OCI-LY3 (cell line): Measurements from ENCODE around the gene PAX2.

Experiments used
- H2AFZ ChIP-seq: fragments of 200-600, 300-600 bp; shearing (Covaris generic); 2 replicates; pipeline ENCODE4 v1.6.0; 2014; ENCODE audit warnings: antibody characterized with exemption, low read depth, low read length
- H3K27ac ChIP-seq: fragments of 200-600, 300-600 bp; sonication (generic); 2 replicates; pipeline ENCODE4 v1.5.1; 2014; ENCODE audit warnings: mild to moderate bottlenecking, low read length, moderate library complexity, mixed read lengths
- H3K27me3 ChIP-seq: fragments of 200-600, 300-600 bp; sonication (generic); 2 replicates; pipeline ENCODE4 v1.6.1; 2014; ENCODE audit warnings: low read depth, low read length, mixed read lengths
- H3K36me3 ChIP-seq: fragments of 200-600, 300-600 bp; sonication (generic); replicated peaks from 2 replicates; pipeline ENCODE3; 2014; ENCODE audit warnings: low read depth, low read length, mixed read lengths
- H3K4me1 ChIP-seq: fragments of 300-600, 200-600 bp; sonication (generic); 2 replicates; pipeline ENCODE4 v1.6.1; 2014; ENCODE audit warnings: low read length, mixed read lengths
- H3K4me2 ChIP-seq: fragments of 200-600, 300-600 bp; sonication (generic); 2 replicates; pipeline ENCODE4 v1.6.1; 2014; ENCODE audit warnings: low read length, mixed read lengths
- H3K4me3 ChIP-seq: fragments of 300-600, 200-600 bp; sonication (generic); 2 replicates; pipeline ENCODE4 v1.5.1; 2014; ENCODE audit warnings: antibody characterized with exemption, mild to moderate bottlenecking, low read length, moderate library complexity
- H3K79me2 ChIP-seq: fragments of 300-600, 200-600 bp; shearing (Covaris generic); 2 replicates; pipeline ENCODE4 v1.6.1; 2014; ENCODE audit warnings: mild to moderate bottlenecking, low read length, mixed read lengths
- H3K9ac ChIP-seq: fragments of 300-600, 200-600 bp; shearing (Covaris generic); 2 replicates; pipeline ENCODE4 v1.6.0; 2014; ENCODE audit warnings: mild to moderate bottlenecking, low read length, moderate library complexity
- H3K9me3 ChIP-seq: fragments of 200-600, 300-600 bp; shearing (Covaris generic); 2 replicates; pipeline ENCODE4 v1.6.1; 2014; ENCODE audit warnings: low read length, mixed read lengths; ENCODE audit not compliant: insufficient read depth
- H4K20me1 ChIP-seq: fragments of 200-600, 300-600 bp; sonication (generic); 2 replicates; pipeline ENCODE4 v1.6.1; 2016; ENCODE audit warnings: low read length, mixed read lengths; ENCODE audit not compliant: insufficient read depth
- CTCF ChIP-seq: fragments of 200-600, 300-600 bp; sonication (generic); IDR thresholded peaks from 2 replicates; pipeline ENCODE4 v1.5.1; 2014; ENCODE audit warnings: antibody characterized with exemption, low read length, low read depth
- EZH2phosphoT487 ChIP-seq: fragments of 200-600 bp; shearing (Covaris generic); IDR thresholded peaks from 2 replicates; pipeline ENCODE4 v1.6.1; 2018; ENCODE audit warnings: antibody characterized with exemption, mixed run types, low read depth

The PAX2 gene

GRCh38 chr10:100705139-100705538 is 40.2 kb upstream of the PAX2 start:
- TF ChIP-seq EZH2phosphoT487: no peak
- no peak for TF ChIP-seq CTCF
- H3K4me2 ChIP-seq: no peak overlapping the region
- H3K27ac ChIP-seq: no peak overlapping the region
- H3K9me3 ChIP-seq: no peaks in the 10 kb centered on the region
- no peaks in the 10 kb centered on the region for H3K79me2 ChIP-seq
- H3K4me1 ChIP-seq: no peaks in the 10 kb centered on the region
- no peak overlapping the region for H3K4me3 ChIP-seq
- H2AFZ ChIP-seq: no peak overlapping the region
- H3K27me3 ChIP-seq: 0 out of 2 replicates have a peak, but pooled peaks cover 2% of the 10 kb centered on the region
- no peaks in the 10 kb centered on the region for H4K20me1 ChIP-seq
- H3K9ac ChIP-seq: no peak overlapping the region
- H3K36me3 ChIP-seq: no peaks in the 10 kb centered on the region

GRCh38 chr10:100707261-100707848 is 38.0 kb upstream of the PAX2 start:
- H3K79me2 ChIP-seq: no peaks in the 10 kb centered on the region
- H3K4me1 ChIP-seq: no peaks in the 10 kb centered on the region
- H4K20me1 ChIP-seq: no peaks in the 10 kb centered on the region
- H3K4me2 ChIP-seq: no peak overlapping the region
- H3K27ac ChIP-seq: no peak overlapping the region
- H3K9me3 ChIP-seq: no peaks in the 10 kb centered on the region
- H2AFZ ChIP-seq: no peak overlapping the region
- TF ChIP-seq CTCF (no peak), EZH2phosphoT487 (no peak)
- H3K27me3 ChIP-seq: no peaks in the 10 kb centered on the region
- no peak overlapping the region for H3K4me3 ChIP-seq
- H3K9ac ChIP-seq: no peak overlapping the region
- H3K36me3 ChIP-seq: no peaks in the 10 kb centered on the region

GRCh38 chr10:100709146-100710082 is 36.0 kb upstream of the PAX2 start:
- H2AFZ ChIP-seq: no peak overlapping the region
- no peak overlapping the region for H3K27ac ChIP-seq
- no peak overlapping the region for H3K4me3 ChIP-seq
- no peak overlapping the region for H3K9ac ChIP-seq
- no peaks in the 10 kb centered on the region for H3K79me2 ChIP-seq
- H3K27me3 ChIP-seq: no peaks in the 10 kb centered on the region
- no peak for TF ChIP-seq CTCF
- TF ChIP-seq EZH2phosphoT487: no peak
- no peak overlapping the region for H3K4me2 ChIP-seq
- H3K36me3 ChIP-seq: no peaks in the 10 kb centered on the region
- H3K4me1 ChIP-seq: no peaks in the 10 kb centered on the region
- H4K20me1 ChIP-seq: no peaks in the 10 kb centered on the region
- H3K9me3 ChIP-seq: no peaks in the 10 kb centered on the region

- Histone ChIP-seq H3K9ac (no peak overlapping the region), H3K79me2 (no peaks in the 10 kb centered on the region), H3K4me2 (no peak overlapping the region), H3K27ac (no peak overlapping the region), H3K36me3 (no peaks in the 10 kb centered on the region), H3K4me1 (no peaks in the 10 kb centered on the region), H2AFZ (no peak overlapping the region), H3K4me3 (no peak overlapping the region), H3K9me3 (no peaks in the 10 kb centered on the region), H4K20me1 (no peaks in the 10 kb centered on the region), H3K27me3 (no peaks in the 10 kb centered on the region)
- TF ChIP-seq EZH2phosphoT487: no peak
- TF ChIP-seq CTCF: no peak
These were observed 35.1 kb upstream of the PAX2 start for GRCh38 chr10:100710151-100710871.
